Epidermal melanocyte (primary cell): Measurements from ENCODE around the gene KCNB1.
"Not testable (repeated sequence)": the region's sequence is repeated elsewhere in the genome, so short reads cannot be mapped to it uniquely, and the experiment has no call there.

ENCODE experiments used
- DNase-seq: peaks from one replicate; pipeline ENCODE4 v3.0.0; 2011; ENCODE audit warnings: low spot score; ENCODE audit not compliant: insufficient read length

The KCNB1 gene

DNA sequence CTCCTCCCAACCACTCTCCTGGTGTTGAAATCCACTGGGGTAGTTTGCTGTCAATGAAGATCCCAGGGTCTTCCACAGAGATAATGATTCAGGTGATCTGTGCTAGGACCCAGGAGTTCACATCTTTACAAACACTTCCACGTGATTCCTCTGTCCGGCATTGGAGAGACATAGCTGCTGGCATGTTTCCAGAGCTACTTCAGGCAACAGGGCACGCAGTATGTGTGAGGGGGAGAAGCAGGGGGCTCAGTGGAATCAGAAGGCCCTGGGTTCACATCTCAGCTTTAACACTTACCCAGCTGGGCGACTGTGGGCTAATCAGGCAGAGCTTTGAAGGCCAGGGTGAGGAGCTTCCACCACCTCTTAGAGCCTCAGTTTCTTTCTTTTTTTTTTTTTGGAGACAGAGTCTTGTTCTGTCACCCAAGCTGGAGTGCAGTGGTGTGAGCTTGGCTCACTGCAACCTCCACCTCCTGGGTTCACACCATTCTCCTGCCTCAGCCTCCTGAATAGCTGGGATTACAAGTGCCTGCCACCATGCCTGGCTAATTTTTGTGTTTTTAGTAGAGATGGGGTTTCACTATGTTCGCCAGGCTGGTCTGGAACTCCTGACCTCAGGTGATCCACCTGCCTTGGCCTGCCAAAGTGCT is 72.4 kb downstream of the KCNB1 start:
- not testable (repeated sequence) for DNase-seq

DNA sequence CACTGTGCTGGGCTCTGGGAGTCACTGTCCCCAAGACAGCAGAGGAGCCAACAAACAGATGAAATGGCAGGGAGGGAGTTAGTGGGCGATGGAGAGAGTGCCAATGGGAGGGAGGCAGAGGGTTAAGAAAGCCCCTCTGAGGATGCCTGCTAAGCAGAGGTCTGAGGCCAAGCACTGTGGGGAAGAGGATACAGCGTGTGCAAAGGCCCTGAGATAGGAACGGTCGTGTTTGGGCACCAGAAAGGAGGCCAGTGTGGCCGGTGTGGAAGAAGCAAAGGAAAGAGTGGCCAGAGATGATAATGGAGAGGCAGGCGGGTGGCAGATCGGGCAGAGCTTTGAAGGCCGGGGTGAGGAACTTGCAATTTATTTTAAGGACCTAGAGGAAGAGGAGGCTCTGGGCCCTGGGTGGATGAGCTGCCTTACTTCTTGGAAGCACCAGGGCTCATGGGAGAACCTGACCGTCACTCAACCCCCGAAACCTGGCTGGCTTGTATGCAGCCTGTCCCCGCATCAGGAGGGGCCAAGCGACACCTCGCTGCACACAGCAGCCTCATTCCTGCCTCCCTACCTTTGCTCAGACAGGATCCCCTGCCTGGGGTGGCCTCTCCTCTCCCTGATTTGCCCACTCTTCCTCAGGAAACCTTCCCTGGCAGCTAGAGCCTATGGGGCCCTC is 73.0 kb downstream of the KCNB1 start:
- DNase-seq = no peak

- no peak for DNase-seq
Measured at GRCh38 chr20:49408509-49409104, 73.9 kb downstream of the KCNB1 start.

- no peak for DNase-seq
Measured at GRCh38 chr20:49406666-49407065, 75.8 kb downstream of the KCNB1 start.

DNA sequence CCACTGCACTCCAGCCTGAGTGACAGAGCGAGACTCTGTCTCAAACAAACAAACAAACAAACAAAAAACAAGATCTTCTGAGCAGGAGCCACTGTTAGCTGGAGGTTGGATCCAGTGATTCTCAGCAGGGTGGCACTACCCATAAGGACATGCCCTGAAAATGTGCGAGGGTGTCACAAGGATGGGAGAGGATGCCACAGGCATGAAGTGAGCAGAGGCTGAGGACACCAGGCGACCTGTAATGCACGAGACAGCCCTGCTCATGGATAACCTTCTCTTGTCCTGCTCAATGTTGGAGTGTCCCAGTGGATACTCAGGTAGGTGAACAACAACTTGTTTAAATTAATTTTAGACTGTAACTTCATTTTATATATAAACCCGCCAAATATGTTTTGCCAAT is 76.8 kb downstream of the KCNB1 start:
- no peak for DNase-seq

- no peak for DNase-seq
Measured at GRCh38 chr20:49405062-49405683, 77.3 kb downstream of the KCNB1 start.

DNA sequence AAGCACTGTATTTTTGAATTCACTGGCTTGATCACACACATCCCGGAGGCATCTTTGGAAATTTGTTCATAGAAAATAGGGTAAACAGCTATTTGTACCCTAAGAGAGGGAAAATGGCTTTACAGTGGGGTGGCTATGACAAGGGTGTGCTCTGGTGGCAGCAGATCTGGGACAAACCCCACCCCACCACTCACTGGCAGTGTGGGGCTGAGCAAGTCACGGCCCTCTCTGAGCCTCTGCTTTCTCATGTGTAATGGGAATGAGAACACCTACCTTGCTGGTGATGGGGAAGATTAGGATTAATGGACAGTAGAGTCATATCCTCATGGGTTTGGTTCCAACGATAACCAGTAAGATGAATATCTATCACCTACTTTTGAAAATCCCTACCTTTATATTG is 78.0 kb downstream of the KCNB1 start:
- DNase-seq = no peak

DNA sequence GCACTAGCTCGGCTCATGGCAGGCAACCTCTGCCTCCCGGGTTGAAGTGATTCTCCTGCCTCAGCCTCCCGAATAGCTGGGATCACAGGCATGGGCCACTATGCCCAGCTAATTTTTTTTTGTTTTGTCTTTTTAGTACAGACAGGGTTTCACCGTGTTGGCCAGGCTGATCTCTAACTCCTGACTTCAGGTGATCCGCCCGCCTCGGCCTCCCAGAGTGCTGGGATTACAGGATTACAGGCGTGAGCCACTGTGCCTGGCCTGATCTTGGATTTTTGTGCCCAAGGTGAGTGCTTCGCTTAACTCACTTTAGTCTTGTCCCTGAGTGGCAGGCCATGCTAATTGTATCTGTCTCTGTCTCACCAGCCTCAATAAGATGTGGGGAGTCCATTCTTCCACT is 78.6 kb downstream of the KCNB1 start:
- DNase-seq = no peak

- DNase-seq = no peak
Measured at GRCh38 chr20:49403012-49403411, 79.5 kb downstream of the KCNB1 start.

GRCh38 chr20:49400904-49401303 is 81.6 kb downstream of the KCNB1 start:
- DNase-seq = no peak

DNA sequence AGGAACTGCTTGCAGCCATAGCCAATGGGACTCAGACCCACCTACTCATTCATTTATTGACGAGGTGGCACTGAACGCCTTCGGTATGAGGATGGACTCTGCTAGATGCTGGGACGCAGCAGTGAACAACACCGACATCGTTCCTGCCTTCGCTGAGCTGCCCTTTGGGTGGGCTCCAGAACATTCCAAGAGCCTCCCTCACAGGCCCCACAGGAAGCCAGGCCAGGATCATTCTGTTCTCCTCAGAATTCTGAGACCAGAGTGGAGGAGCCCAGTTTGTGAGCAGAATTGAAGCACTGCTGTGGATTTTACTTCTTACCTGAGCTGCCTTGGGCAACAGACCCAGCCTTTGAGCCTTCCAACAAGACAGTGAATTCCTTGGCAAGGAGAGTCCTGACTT is 82.1 kb downstream of the KCNB1 start:
- no peak for DNase-seq

DNA sequence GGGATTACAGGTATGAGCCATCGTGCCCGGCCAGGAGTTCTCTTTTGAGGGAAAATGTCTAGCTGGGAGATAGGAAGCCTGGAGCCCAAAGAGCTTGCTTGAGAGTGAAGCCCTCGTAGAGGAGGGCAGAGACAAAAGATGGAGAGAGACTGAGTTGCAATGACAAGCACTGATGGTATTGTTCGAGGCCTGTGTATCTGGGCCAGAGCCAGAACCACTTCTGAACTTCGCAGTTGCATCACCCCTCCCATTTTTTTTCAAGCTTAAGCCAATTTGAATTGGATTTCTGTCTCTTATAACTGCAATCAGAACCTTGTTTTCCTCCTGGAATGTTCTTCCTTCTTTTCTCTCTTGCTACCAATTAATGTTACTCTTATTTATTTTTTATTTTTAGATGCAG is 83.1 kb downstream of the KCNB1 start:
- no peak for DNase-seq

DNA sequence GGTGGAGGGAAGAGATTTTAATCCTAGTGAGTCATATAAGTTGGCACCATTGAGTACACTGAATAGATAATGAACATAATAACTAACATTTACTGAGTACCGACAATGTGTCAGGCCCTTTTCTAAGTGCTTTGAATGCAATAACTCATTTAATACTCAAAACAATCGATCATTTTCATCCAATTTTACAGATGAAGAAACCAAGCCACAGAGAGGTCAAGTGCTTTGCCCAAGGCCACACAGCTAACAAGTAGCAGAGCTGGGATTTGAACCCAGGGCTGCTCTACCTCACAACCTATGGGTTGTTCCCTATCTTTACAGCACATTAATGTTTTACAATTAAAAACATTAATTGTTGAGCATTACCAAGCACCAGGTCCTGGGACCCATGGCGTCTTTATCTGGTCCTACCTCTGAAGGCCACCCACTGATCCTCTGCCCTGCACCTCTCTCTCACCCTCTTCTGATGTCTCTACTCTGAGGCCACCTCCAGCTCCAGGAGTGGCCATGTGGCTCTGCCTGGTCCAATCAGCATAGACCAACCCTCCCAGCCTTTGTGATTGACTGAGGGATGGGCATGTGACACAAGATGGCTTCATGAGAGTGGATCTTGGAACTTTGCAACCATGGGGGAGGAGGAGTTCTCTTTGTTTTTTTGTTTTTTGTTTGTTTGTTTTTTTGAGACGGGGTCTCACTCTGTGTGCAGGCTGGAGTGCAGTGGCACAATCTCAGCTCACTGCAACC is 83.9 kb downstream of the KCNB1 start:
- DNase-seq = no peak

- DNase-seq = no peak
Measured at GRCh38 chr20:49397525-49397924, 84.9 kb downstream of the KCNB1 start.

GRCh38 chr20:49396230-49396629 is 86.2 kb downstream of the KCNB1 start:
- no peak for DNase-seq

DNA sequence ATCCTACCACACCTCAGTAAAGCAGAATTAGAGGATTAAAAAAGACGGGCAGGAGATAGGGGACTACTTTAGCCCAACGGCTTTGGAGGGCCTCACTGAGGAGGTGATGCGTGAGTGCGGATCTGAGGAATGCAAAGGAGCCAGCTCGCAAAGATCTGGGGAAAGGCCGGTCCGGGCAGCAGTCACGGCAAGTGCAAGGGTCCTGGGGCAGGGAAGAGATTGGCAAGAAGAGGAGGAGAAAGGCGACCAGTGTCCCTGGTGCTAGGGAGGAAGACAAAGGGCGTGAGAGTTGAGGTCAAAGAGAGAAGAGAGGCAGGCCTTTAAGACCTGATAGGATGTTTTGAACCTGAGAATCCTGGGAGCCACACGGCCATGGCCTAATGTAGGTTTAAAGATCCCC is 86.8 kb downstream of the KCNB1 start:
- no peak for DNase-seq

DNA sequence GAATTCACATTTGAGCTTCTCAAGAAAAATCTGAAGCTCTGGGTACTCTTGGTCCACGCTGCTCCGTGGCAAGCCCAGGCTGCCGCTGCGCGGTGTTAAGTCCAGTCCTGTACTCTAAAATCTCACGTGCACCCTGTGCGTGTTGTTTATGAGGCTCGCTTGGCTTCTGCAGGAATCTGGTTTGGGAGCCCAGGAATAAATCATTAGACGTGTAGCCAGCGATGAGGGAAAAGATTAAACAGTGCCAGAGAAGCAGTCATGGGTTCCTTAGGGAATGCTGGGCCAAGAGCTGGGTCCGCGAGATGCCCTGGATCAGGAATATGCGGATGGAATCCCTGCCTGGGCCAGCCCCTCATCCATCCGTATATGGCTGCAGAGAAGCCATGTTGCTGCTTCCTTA is 87.3 kb downstream of the KCNB1 start:
- no peak for DNase-seq

DNA sequence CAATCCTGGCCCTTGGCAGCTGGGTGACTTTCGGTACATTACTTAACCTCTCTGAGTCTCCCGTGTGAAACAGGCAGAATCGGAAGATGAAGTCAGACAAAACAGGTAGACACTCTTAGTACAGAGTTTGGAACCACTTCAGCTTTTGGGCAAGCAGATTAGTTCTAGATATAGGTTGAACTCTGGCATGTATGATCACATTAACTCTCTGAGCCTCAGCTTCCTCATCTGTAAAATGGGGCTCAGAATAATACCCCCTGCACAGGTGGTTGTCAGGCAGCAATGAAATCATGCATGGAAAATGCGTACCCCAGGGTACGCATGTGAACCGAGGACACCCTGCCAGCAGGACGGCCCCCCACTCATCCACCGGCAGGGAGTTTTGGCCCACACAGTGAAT is 87.7 kb downstream of the KCNB1 start:
- DNase-seq = no peak

- DNase-seq = no peak
Measured at GRCh38 chr20:49394264-49394663, 88.2 kb downstream of the KCNB1 start.

DNA sequence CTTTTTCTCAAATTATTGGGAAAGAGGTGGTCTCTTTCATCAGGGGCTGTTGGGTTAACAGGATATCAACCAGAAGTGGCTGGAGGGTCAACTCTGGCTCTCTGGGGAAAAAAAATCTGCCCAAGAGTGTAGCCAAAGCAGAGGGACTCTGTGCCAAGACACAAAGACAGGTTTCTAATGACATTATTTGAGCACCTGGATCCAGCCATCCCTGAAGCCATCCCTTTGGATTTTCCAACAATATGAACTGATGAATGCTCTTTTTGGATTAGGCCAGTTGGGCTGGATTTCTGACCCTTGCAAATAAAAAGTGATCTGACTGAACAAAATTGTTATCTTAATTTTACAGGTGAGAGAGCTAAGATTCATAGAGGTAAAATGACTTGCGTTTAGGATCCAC is 88.7 kb downstream of the KCNB1 start:
- DNase-seq = no peak

GRCh38 chr20:49392745-49393144 is 89.7 kb downstream of the KCNB1 start:
- no peak for DNase-seq
